ENCODE data around the gene HIRIP3. TPM values are rescaled to one million over a fixed set of nuclear protein-coding genes. Genes with fewer than 3 reads are reported as not detected.

HIRIP3 gene
- total and polyA plus RNA-seq, 2 of the 13 experiments (the other 11 are each of a cell fraction or from before 2014, with no cell fraction given): 12.6 to 17.2 TPM

DNA sequence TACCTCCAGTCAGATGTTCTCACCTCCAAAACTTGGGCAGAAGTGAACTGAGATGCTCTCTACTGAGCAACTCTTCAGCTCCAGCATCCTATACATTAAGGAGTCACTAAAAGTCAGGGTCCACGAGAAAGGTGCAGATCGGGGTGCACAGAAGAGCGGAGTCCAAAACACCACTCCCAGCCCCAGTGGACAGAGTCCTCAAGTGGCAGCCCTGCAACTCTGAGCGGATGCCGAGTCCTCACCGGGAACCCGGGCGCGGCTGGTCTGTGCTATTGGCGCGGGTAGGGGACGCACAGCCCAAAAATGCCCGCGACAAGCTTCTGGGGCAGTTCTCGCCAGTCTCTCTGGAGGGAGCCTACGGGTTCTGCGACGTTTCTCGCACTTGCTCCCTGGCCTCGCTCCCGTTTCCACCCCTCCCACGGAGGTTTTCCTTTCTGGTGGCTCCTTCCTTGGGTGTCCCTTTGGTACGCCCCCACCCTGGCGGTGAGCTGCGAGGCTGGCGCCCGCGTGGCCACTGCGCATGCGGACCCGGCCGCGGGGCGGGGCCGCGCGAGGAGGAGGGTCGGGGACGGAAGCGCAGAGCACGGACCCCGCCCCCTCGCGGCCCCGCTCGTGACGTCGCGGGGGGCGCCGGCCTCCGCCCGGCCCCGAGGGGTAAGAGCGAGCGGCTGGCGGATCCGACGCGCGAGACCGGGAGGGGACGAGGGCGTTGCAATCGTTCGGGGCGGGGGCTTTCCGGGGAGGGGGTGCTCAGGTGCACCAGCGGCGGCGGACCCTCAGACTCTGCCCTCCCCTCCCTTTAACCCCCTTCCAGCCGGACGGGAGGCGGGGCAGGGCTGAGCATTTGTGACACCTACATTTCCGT, 33.7 kb downstream of the HIRIP3 start, which contains the start of gene TMEM219 (continued):
- TF ChIP-seq ZNF704 (CRISPR knock-in tag; IDR thresholded peaks at IDR 0.05; ENCODE audit: borderline replicate concordance): no peak
- peak; percentile 70; the same call in 1 of the 2 replicates for TF ChIP-seq MYPOP (CRISPR knock-in tag; IDR thresholded peaks at IDR 0.05)
- 0 out of 2 replicates have a peak, but pooled peaks have one; percentile 46 for TF ChIP-seq HNRNPL (IDR thresholded peaks at IDR 0.05; ENCODE audit: low read depth, low read length)
- 0 out of 2 replicates have a peak, but pooled peaks have one; percentile 23 for TF ChIP-seq BRF2 (CRISPR knock-in tag; IDR thresholded peaks at IDR 0.05)
- TF ChIP-seq SNAPC5 (CRISPR knock-in tag; IDR thresholded peaks at IDR 0.05; ENCODE audit: borderline replicate concordance): peak; percentile 86
- TF ChIP-seq TFDP1 (CRISPR knock-in tag; IDR thresholded peaks at IDR 0.05; ENCODE audit: borderline replicate concordance): peak; percentile 85
- no peak for TF ChIP-seq MAFF (IDR thresholded peaks at IDR 0.05; ENCODE audit: low read depth, low read length)
- no peak for TF ChIP-seq ZNF850 (CRISPR knock-in tag; conservative IDR thresholded peaks at IDR 0.05)
- no peak for TF ChIP-seq ZNF629 (CRISPR knock-in tag; conservative IDR thresholded peaks at IDR 0.05)
- TF ChIP-seq ZNF12 (CRISPR knock-in tag; IDR thresholded peaks at IDR 0.05): 0 out of 2 replicates have a peak, but pooled peaks have one; percentile 9
- TF ChIP-seq MTA3 (CRISPR knock-in tag; IDR thresholded peaks at IDR 0.05): no peak
- peak; percentile 77; the same call in 1 of the 2 replicates for TF ChIP-seq ZFP37 (CRISPR knock-in tag; IDR thresholded peaks at IDR 0.05; ENCODE audit: borderline replicate concordance)
- peak; percentile 50; the same call in 1 of the 2 replicates for TF ChIP-seq ZNF782 (CRISPR knock-in tag; IDR thresholded peaks at IDR 0.05; ENCODE audit: borderline replicate concordance)
- TF ChIP-seq POLR2A (IDR thresholded peaks at IDR 0.05; ENCODE audit: insufficient read depth in 1 of 2, low read depth in 2 of 2, low read length in 2 of 2): peak; percentile 70 to 89
- TF ChIP-seq TBL1XR1 (IDR thresholded peaks at IDR 0.05; ENCODE audit: borderline replicate concordance, low read length, partially characterized antibody): no peak
- TF ChIP-seq SP1 (IDR thresholded peaks at IDR 0.05): no peak
- TF ChIP-seq SP1 (CRISPR knock-in tag; IDR thresholded peaks at IDR 0.05): peak; percentile 51
- TF ChIP-seq MIER3 (CRISPR knock-in tag; IDR thresholded peaks at IDR 0.05; ENCODE audit: borderline replicate concordance): peak; percentile 72; the same call in 1 of the 2 replicates
- peak; percentile 72 for TF ChIP-seq HOXA3 (CRISPR knock-in tag; IDR thresholded peaks at IDR 0.05)
- TF ChIP-seq JUN (CRISPR knock-in tag; IDR thresholded peaks at IDR 0.05): no peak
- TF ChIP-seq, protein P1, sequence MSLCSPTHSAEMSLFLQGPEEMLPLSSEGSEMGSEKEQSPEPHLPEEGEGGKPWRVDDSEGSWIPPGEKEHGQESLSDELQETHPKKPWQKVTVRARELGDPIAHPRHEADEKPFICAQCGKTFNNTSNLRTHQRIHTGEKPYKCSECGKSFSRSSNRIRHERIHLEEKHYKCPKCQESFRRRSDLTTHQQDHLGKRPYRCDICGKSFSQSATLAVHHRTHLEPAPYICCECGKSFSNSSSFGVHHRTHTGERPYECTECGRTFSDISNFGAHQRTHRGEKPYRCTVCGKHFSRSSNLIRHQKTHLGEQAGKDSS (CRISPR knock-in tag; IDR thresholded peaks at IDR 0.05; ENCODE audit: borderline replicate concordance, low read depth): peak; percentile 58; the same call in 1 of the 2 replicates
- 0 out of 2 replicates have a peak, but pooled peaks have one; percentile 17 for TF ChIP-seq FOXO1 (CRISPR knock-in tag; IDR thresholded peaks at IDR 0.05)
- 0 out of 2 replicates have a peak, but pooled peaks have one; percentile 12 for TF ChIP-seq SALL2 (CRISPR knock-in tag; IDR thresholded peaks at IDR 0.05)

Data from HepG2 (cell line).